Measurements from ENCODE around the gene MAP3K2. TPM values are rescaled to one million over a fixed set of nuclear protein-coding genes. Genes with fewer than 3 reads are reported as not detected.

MAP3K2 gene
- total and polyA plus RNA-seq, 2 donors (not counting 3 experiments of a cell fraction or from before 2014, with no cell fraction given) = 3.4 to 25.7 TPM

DNA sequence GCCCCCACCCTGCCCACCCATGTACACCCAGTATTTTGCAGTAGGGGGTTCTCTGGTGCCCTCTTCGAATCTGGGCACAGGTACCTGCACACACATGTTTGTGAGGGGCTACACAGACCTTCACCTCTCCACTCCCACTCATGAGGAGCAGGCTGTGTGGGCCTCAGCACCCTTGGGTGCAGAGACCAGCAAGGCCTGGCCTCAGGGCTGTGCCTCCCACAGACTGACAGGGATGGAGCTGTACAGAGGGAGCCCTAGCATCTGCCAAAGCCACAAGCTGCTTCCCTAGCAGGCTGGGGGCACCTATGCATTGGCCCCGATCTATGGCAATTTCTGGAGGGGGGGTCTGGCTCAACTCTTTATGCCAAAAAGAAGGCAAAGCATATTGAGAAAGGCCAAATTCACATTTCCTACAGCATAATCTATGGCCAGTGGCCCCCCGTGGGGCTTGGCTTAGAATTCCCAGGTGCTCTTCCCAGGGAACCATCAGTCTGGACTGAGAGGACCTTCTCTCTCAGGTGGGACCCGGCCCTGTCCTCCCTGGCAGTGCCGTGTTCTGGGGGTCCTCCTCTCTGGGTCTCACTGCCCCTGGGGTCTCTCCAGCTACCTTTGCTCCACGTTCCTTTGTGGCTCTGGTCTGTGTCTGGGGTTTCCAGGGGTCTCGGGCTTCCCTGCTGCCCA lies 39.7 kb upstream of the MAP3K2 start:
- Histone ChIP-seq H3K9me1 (replicated peaks; ENCODE audit: control insufficient read depth, extremely low read depth, insufficient read depth, low read length) (no peaks in the 10 kb centered on the region), H3K9me3 (replicated peaks; ENCODE audit: control insufficient read depth, insufficient read depth, low read length) (no peaks in the 10 kb centered on the region), H2AFZ (ENCODE audit: low read depth, low read length) (no peak overlapping the region), H3K4me3 (replicated peaks in 1 of 3; ENCODE audit: insufficient read depth in 1 of 3, low read depth in 1 of 3, low read length in 3 of 3) (no peak overlapping the region), H3K4me2 (ENCODE audit: insufficient read depth, low read length) (no peak overlapping the region), H3K36me3 (ENCODE audit: control insufficient read depth in 2 of 2, extremely low read depth in 1 of 2, insufficient read depth in 2 of 2, low read length in 2 of 2) (no peaks in the 10 kb centered on the region), H3K79me2 (ENCODE audit: control insufficient read depth, insufficient read depth, low read length) (no peaks in the 10 kb centered on the region), H3K27me3 (ENCODE audit: control insufficient read depth in 2 of 2, insufficient read depth in 2 of 2, low read length in 2 of 2) (peaks cover 3 to 8% of the 10 kb centered on the region in 2 experiments), H4K20me1 (replicated peaks; ENCODE audit: control insufficient read depth, extremely low read depth, insufficient read depth, low read length) (no peaks in the 10 kb centered on the region), H3K27ac (ENCODE audit: insufficient read depth, low read depth, low read length) (no peak overlapping the region), H3K4me1 (ENCODE audit: control insufficient read depth, extremely low read depth, insufficient read depth, low read length) (peaks cover 4% of the 10 kb centered on the region), H3K9ac (replicated peaks; ENCODE audit: extremely low read depth, insufficient read depth, low read length) (no peak overlapping the region)
- TF ChIP-seq POLR2A (IDR thresholded peaks at IDR 0.05; ENCODE audit: low read depth, low read length) (no peak), MYC (IDR thresholded peaks at IDR 0.05; ENCODE audit: low read depth, low read length) (no peak), POLR2AphosphoS5 (IDR thresholded peaks at IDR 0.05; ENCODE audit: insufficient read depth, low read depth, low read length) (no peak)
- TF ChIP-seq, protein P1, sequence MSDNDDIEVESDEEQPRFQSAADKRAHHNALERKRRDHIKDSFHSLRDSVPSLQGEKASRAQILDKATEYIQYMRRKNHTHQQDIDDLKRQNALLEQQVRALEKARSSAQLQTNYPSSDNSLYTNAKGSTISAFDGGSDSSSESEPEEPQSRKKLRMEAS (IDR thresholded peaks at IDR 0.05; ENCODE audit: insufficient read depth, insufficient read length) = no peak
- DNase-seq (ENCODE audit: low read depth, low spot score) (no peak), FAIRE-seq (no peak)
- POLR2A ChIA-PET = no interaction called here
- dilution Hi-C loops (cut with MboI; ENCODE audit: extremely low pct_ligation_motif_present, low sequenced_read_pairs) = no loop called here
- BruUV-seq (replicated peaks) = no TSS peak
- intact Hi-C loops (cut with micrococcal nuclease) = no loop called here
- CTCF ChIA-PET = interaction anchor here (1.2 to 3.1 kb wide), 2 partner anchors 8 to 12 kb away, joined by 3 to 15 read pairs; no protein-coding TSS in a partner anchor

DNA sequence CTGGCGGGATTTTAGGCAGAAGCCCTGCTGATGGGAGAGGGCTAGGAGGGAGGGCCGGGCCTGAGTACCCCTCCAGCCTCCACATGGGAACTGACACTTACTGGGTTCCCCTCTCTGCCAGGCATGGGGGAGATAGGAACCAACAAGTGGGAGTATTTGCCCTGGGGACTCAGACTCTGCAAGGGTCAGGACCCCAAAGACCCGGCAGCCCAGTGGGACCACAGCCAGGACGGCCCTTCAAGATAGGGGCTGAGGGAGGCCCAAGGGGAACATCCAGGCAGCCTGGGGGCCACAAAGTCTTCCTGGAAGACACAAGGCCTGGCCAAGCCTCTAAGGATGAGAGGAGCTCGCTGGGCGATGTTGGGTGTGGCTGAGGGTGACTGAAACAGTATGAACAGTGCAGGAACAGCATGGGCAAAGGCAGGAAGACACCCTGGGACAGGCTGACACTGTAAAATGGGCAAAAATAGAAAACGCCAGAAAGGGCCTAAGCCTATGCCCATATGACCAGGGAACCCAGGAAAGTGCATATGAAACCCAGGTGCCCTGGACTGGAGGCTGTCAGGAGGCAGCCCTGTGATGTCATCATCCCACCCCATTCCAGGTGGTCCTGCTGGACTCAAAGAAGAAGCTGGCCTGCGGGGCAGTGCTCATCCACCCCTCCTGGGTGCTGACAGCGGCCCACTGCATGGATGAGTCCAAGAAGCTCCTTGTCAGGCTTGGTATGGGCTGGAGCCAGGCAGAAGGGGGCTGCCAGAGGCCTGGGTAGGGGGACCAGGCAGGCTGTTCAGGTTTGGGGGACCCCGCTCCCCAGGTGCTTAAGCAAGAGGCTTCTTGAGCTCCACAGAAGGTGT lies 39.0 kb upstream of the MAP3K2 start:
- Histone ChIP-seq H3K36me3 (ENCODE audit: control insufficient read depth in 2 of 2, extremely low read depth in 1 of 2, insufficient read depth in 2 of 2, low read length in 2 of 2) (no peaks in the 10 kb centered on the region), H3K4me2 (ENCODE audit: insufficient read depth, low read length) (no peak overlapping the region), H4K20me1 (replicated peaks; ENCODE audit: control insufficient read depth, extremely low read depth, insufficient read depth, low read length) (no peaks in the 10 kb centered on the region), H3K27ac (ENCODE audit: insufficient read depth, low read depth, low read length) (no peak overlapping the region), H3K27me3 (ENCODE audit: control insufficient read depth in 2 of 2, insufficient read depth in 2 of 2, low read length in 2 of 2) (peaks cover 10 to 16% of the 10 kb centered on the region in 2 experiments), H3K4me3 (replicated peaks in 1 of 3; ENCODE audit: insufficient read depth in 1 of 3, low read depth in 1 of 3, low read length in 3 of 3) (no peak overlapping the region), H3K9ac (replicated peaks; ENCODE audit: extremely low read depth, insufficient read depth, low read length) (no peak overlapping the region), H3K79me2 (ENCODE audit: control insufficient read depth, insufficient read depth, low read length) (no peaks in the 10 kb centered on the region), H3K9me3 (replicated peaks; ENCODE audit: control insufficient read depth, insufficient read depth, low read length) (no peaks in the 10 kb centered on the region), H2AFZ (ENCODE audit: low read depth, low read length) (no peak overlapping the region), H3K9me1 (replicated peaks; ENCODE audit: control insufficient read depth, extremely low read depth, insufficient read depth, low read length) (no peaks in the 10 kb centered on the region), H3K4me1 (ENCODE audit: control insufficient read depth, extremely low read depth, insufficient read depth, low read length) (peaks cover 4% of the 10 kb centered on the region)
- POLR2A ChIA-PET = no interaction called here
- no TSS peak for BruUV-seq (replicated peaks)
- CTCF ChIA-PET = interaction anchor here (1.0 to 1.7 kb wide), 3 partner anchors 9 to 12 kb away, joined by 3 to 4 read pairs (median 3); no protein-coding TSS in a partner anchor
- DNase-seq (ENCODE audit: low read depth, low spot score) (no peak), FAIRE-seq (no peak)
- intact Hi-C loops (cut with micrococcal nuclease) = no loop called here
- TF ChIP-seq, protein P2, sequence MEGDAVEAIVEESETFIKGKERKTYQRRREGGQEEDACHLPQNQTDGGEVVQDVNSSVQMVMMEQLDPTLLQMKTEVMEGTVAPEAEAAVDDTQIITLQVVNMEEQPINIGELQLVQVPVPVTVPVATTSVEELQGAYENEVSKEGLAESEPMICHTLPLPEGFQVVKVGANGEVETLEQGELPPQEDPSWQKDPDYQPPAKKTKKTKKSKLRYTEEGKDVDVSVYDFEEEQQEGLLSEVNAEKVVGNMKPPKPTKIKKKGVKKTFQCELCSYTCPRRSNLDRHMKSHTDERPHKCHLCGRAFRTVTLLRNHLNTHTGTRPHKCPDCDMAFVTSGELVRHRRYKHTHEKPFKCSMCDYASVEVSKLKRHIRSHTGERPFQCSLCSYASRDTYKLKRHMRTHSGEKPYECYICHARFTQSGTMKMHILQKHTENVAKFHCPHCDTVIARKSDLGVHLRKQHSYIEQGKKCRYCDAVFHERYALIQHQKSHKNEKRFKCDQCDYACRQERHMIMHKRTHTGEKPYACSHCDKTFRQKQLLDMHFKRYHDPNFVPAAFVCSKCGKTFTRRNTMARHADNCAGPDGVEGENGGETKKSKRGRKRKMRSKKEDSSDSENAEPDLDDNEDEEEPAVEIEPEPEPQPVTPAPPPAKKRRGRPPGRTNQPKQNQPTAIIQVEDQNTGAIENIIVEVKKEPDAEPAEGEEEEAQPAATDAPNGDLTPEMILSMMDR (IDR thresholded peaks at IDR 0.05; ENCODE audit: extremely low read depth in 1 of 2, insufficient read depth in 1 of 2, low read depth in 1 of 2, low read length in 2 of 2) = no peak
- TF ChIP-seq POLR2AphosphoS5 (IDR thresholded peaks at IDR 0.05; ENCODE audit: insufficient read depth, low read depth, low read length) (no peak), EZH2 (IDR thresholded peaks at IDR 0.05; ENCODE audit: borderline replicate concordance, low read depth, low read length, severe bottlenecking) (no peak), JUN (IDR thresholded peaks at IDR 0.05; ENCODE audit: borderline replicate concordance, insufficient read depth, insufficient read length, low read depth) (no peak), MYC (IDR thresholded peaks at IDR 0.05; ENCODE audit: low read depth, low read length) (no peak), FOS (IDR thresholded peaks at IDR 0.05; ENCODE audit: borderline replicate concordance, insufficient read depth, low read length) (no peak), POLR2A (IDR thresholded peaks at IDR 0.05; ENCODE audit: low read depth, low read length) (no peak), GATA2 (IDR thresholded peaks at IDR 0.05; ENCODE audit: insufficient read depth, insufficient read length, low read depth, low read length) (no peak)
- TF ChIP-seq, protein P1 (IDR thresholded peaks at IDR 0.05; ENCODE audit: insufficient read depth, insufficient read length) = no peak
- dilution Hi-C loops (cut with MboI; ENCODE audit: extremely low pct_ligation_motif_present, low sequenced_read_pairs) = no loop called here
